HCT116 (cell line): ENCODE measurements around the gene NCKAP5. TPM values are rescaled to one million over a fixed set of nuclear protein-coding genes. Genes with fewer than 3 reads are reported as not detected.

Source experiments
- ATAC-seq: fragments of 200-7000 bp; cut with Tn5 transposase; 2 replicates; pipeline ENCODE4 v1.9.1; 2020; ENCODE audit warnings: mild to moderate bottlenecking, moderate library complexity
- BruUV-seq: library from RNA; stranded (reverse); fragments of 400-500 nt; replicated peaks from 2 replicates; lab custom pipeline; 2021; lab: Mats Ljungman, UMichigan
- CTCF ChIA-PET: fragments of 300-600 bp; sonication (Branson Sonifier 250); formaldehyde crosslinking; loops from one replicate; lab custom pipeline; 2021; ENCODE audit warnings: antibody characterized with exemption; lab: Charles Lee
- POLR2A ChIA-PET: fragments of 300-600, 350-600 bp; sonication (Branson Sonifier 250); formaldehyde crosslinking; loops from one replicate; lab custom pipeline; 2021; ENCODE audit warnings: antibody characterized with exemption; lab: Charles Lee
- RAD21 ChIA-PET, 2 experiments: fragments of 300-600 bp; sonication (Branson Sonifier 250); formaldehyde crosslinking; loops; one replicate each; lab custom pipeline; 2023; ENCODE audit warnings: low total read pairs in 2 of 2; ENCODE audit not compliant: uncharacterized antibody in 2 of 2, unreplicated experiment in 2 of 2, low non-redundant PET in 1 of 2; lab: Charles Lee
- DNase-seq: peaks from one replicate; pipeline ENCODE4 v3.0.0-alpha.2; 2010; ENCODE audit warnings: low read depth, low spot score
- H2AFZ ChIP-seq: fragments of 200-600 bp; shearing (Covaris generic), sonication (generic); 2 replicates; pipeline ENCODE4 v1.6.1; 2017; ENCODE audit warnings: low read depth, mixed run types, mixed read lengths, antibody characterized with exemption, low read length; ENCODE audit not compliant: poor library complexity, severe bottlenecking
- H3K27ac ChIP-seq: 2 replicates; pipeline ENCODE4 v1.5.1; 2012; ENCODE audit warnings: low read depth, low read length
- H3K27me3 ChIP-seq: fragments of 200-600 bp; sonication (generic); 2 replicates; pipeline ENCODE4 v1.6.1; 2016; ENCODE audit warnings: mixed run types, low read length, mixed read lengths; ENCODE audit not compliant: insufficient read depth
- H3K36me3 ChIP-seq, 2 experiments: fragments of 200-500 bp in 1 of 2; fragments of 200-600 bp in 1 of 2; sonication (Bioruptor generic) in 1 of 2; sonication (generic) in 1 of 2; 2 replicates each; pipeline versions ENCODE4 v1.5.1 to v1.6.1; 2014 to 2016; ENCODE audit warnings: low read length in 2 of 2, inconsistent platforms in 1 of 2, mixed read lengths in 1 of 2, mixed run types in 1 of 2; ENCODE audit not compliant: insufficient read depth in 2 of 2, control insufficient read depth in 1 of 2
- H3K4me1 ChIP-seq, 2 experiments: fragments of 200-600 bp in 1 of 2; sonication (generic) in 1 of 2; 2 replicates each; pipeline versions ENCODE4 v1.5.1 to v1.6.1; 2012 to 2017; ENCODE audit warnings: low read length in 2 of 2, inconsistent platforms in 1 of 2, mild to moderate bottlenecking in 1 of 2, mixed read lengths in 1 of 2, mixed run types in 1 of 2, moderate library complexity in 1 of 2; ENCODE audit not compliant: insufficient read depth in 2 of 2, control insufficient read depth in 1 of 2
- H3K4me2 ChIP-seq: fragments of 200-600 bp; sonication (generic); 2 replicates; pipeline ENCODE4 v1.6.1; 2017; ENCODE audit warnings: mixed run types, low read length, mixed read lengths
- H3K4me3 ChIP-seq, 2 experiments: fragments of 200-600 bp in 1 of 2; sonication (generic) in 1 of 2; replicated peaks in 1 of 2; 2 replicates each; pipeline ENCODE4 v1.5.1; 2011 to 2016; ENCODE audit warnings: low read length in 2 of 2, control low read depth in 1 of 2, low read depth in 1 of 2, mild to moderate bottlenecking in 1 of 2, mixed read lengths in 1 of 2, mixed run types in 1 of 2
- H3K79me2 ChIP-seq: fragments of 200-600 bp; sonication (generic); 2 replicates; pipeline ENCODE4 v1.6.1; 2017; ENCODE audit warnings: mild to moderate bottlenecking, mixed run types, low read length, moderate library complexity, mixed read lengths; ENCODE audit not compliant: insufficient read depth
- H3K9ac ChIP-seq: fragments of 200-600 bp; sonication (generic); 2 replicates; pipeline ENCODE4 v1.6.1; 2016; ENCODE audit warnings: low read length, mixed read lengths
- H3K9me2 ChIP-seq: fragments of 200-600 bp; sonication (generic), shearing (Covaris generic); 2 replicates; pipeline ENCODE4 v1.6.1; 2017; ENCODE audit warnings: mixed run types, mild to moderate bottlenecking, moderate library complexity; ENCODE audit not compliant: insufficient read depth
- H3K9me3 ChIP-seq, 2 experiments: fragments of 200-500 bp in 1 of 2; fragments of 200-600 bp in 1 of 2; sonication (Bioruptor generic) in 1 of 2; sonication (generic) in 1 of 2; 2 replicates each; pipeline ENCODE4 v1.6.1; 2014 to 2017; ENCODE audit warnings: low read length in 2 of 2, mixed read lengths in 2 of 2, inconsistent platforms in 1 of 2, low read depth in 1 of 2, mild to moderate bottlenecking in 1 of 2, mixed run types in 1 of 2, moderate library complexity in 1 of 2; ENCODE audit not compliant: control insufficient read depth in 1 of 2, insufficient read depth in 1 of 2
- H4K20me1 ChIP-seq: fragments of 200-600 bp; sonication (generic), shearing (Covaris generic); 2 replicates; pipeline ENCODE4 v1.6.1; 2017; ENCODE audit warnings: mixed run types, mild to moderate bottlenecking, moderate library complexity; ENCODE audit not compliant: insufficient read depth
- CEBPB ChIP-seq: IDR thresholded peaks from 2 replicates; pipeline ENCODE4 v1.6.1; 2012; ENCODE audit warnings: low read depth
- ELF1 ChIP-seq: IDR thresholded peaks from 2 replicates; pipeline ENCODE4 v1.6.1; 2012; ENCODE audit warnings: low read depth, borderline replicate concordance
- EZH2 ChIP-seq: fragments of 200-600 bp; sonication (generic); IDR thresholded peaks from 2 replicates; pipeline ENCODE4 v1.6.1; 2017; ENCODE audit warnings: antibody characterized with exemption, mixed run types
- SIN3A ChIP-seq: IDR thresholded peaks from 2 replicates; pipeline ENCODE4 v1.6.1; 2012; ENCODE audit warnings: low read depth
- SP1 ChIP-seq: IDR thresholded peaks from 2 replicates; pipeline ENCODE4 v1.6.1; 2012; ENCODE audit warnings: low read depth
- SRF ChIP-seq: IDR thresholded peaks from 2 replicates; pipeline ENCODE4 v1.6.1; 2012; ENCODE audit warnings: low read depth
- YY1 ChIP-seq: IDR thresholded peaks from 2 replicates; pipeline ENCODE4 v1.6.1; 2011; ENCODE audit warnings: low read length, low read depth, moderate library complexity, mild to moderate bottlenecking; ENCODE audit not compliant: insufficient replicate concordance; ENCODE audit errors: extremely low read depth
- intact Hi-C: fragments of 100-400 bp; cut with micrococcal nuclease; formaldehyde crosslinking; loops from 2 replicates; pipeline ENCODE4 v1.10.0; 2022
- total RNA-seq: library from RNA; stranded (reverse); gene quantifications from one replicate; pipeline ENCODE4 v1.2.1, GENCODE V29; 2021; ENCODE audit not compliant: unreplicated experiment
- TF ChIP-seq, protein P1 (sequence below): IDR thresholded peaks from 2 replicates; pipeline ENCODE4 v1.6.1; 2012
- TF ChIP-seq, protein P2 (sequence below): IDR thresholded peaks from 2 replicates; pipeline ENCODE4 v1.6.1; 2011; ENCODE audit warnings: mild to moderate bottlenecking, low read length, moderate library complexity; ENCODE audit not compliant: insufficient replicate concordance; ENCODE audit errors: extremely low read depth

NCKAP5 gene
- total RNA-seq, 1 experiment from 2014 or later: 0.30 TPM

DNA sequence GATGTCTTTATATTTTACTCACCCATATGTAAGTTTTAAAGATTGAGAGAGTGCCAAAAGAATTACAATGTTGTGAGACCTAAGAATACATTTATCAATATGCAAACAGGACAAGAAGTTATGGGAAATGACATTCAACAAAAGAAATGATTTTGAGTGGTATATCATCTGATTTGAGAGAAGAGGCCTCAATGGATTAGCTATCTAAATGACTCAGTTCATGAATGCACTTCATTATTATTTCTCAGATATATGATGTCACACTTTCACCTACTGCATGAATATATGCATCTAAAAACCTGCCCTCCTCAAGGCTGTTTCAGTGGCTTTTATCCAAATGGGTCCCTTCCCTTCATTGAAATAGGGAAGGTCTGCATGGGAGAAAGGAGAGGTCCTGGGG, 769.9 kb downstream of the NCKAP5 start:
- ATAC-seq (no peak), DNase-seq (no peak)
- BruUV-seq: no TSS peak
- no peaks in the 10 kb centered on the region for H3K36me3 ChIP-seq
- ChIA-PET CTCF (no interaction called here), POLR2A (no interaction called here), RAD21 (no interaction called here)
- no peak overlapping the region for H3K4me3 ChIP-seq
- no peaks in the 10 kb centered on the region for H3K79me2 ChIP-seq
- no peak for TF ChIP-seq YY1
- TF ChIP-seq SP1: no peak
- TF ChIP-seq, protein P1, sequence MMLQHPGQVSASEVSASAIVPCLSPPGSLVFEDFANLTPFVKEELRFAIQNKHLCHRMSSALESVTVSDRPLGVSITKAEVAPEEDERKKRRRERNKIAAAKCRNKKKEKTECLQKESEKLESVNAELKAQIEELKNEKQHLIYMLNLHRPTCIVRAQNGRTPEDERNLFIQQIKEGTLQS: no peak
- no peak for TF ChIP-seq ELF1
- H3K4me2 ChIP-seq: no peak overlapping the region
- no peak overlapping the region for H3K9ac ChIP-seq
- intact Hi-C loops: no loop called here
- H3K4me1 ChIP-seq: no peaks in the 10 kb centered on the region
- no peak overlapping the region for H2AFZ ChIP-seq
- no peaks in the 10 kb centered on the region for H3K9me2 ChIP-seq
- H3K9me3 ChIP-seq: no peaks in the 10 kb centered on the region
- H3K27ac ChIP-seq: no peak overlapping the region
- H4K20me1 ChIP-seq: no peaks in the 10 kb centered on the region
- peaks cover 8% of the 10 kb centered on the region; the same call in 1 of the 2 replicates for H3K27me3 ChIP-seq

DNA sequence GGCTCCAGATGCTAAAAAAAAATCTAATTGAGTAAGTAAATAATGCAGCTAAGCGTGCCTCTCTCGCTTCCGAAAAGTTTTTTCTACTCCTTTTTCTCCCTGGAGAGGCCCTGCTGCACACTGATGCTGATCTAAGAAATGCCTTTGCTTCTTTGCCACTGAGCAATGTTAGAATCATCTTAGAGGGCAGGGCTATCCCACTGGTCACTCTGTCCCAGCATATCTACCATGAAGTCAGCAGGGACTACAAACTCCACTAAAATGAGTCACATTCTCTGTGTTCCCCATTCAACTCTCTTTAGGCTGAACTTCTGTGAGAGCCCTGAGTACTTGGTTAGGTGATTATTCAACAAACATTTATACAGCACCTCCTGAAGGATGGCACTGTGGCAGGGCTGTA, 770.7 kb downstream of the NCKAP5 start:
- BruUV-seq: no TSS peak
- ChIA-PET RAD21 (no interaction called here), POLR2A (no interaction called here), CTCF (no interaction called here)
- no peaks in the 10 kb centered on the region for H3K9me2 ChIP-seq
- H3K79me2 ChIP-seq: no peaks in the 10 kb centered on the region
- ATAC-seq (no peak), DNase-seq (no peak)
- no peak overlapping the region for H3K27ac ChIP-seq
- H3K9ac ChIP-seq: no peak overlapping the region
- peaks cover 7% of the 10 kb centered on the region; the same call in 1 of the 2 replicates for H3K27me3 ChIP-seq
- intact Hi-C loops: no loop called here
- no peak overlapping the region for H3K4me3 ChIP-seq
- no peak overlapping the region for H2AFZ ChIP-seq
- no peak overlapping the region for H3K4me2 ChIP-seq
- H3K9me3 ChIP-seq: no peaks in the 10 kb centered on the region
- TF ChIP-seq ELF1: no peak
- TF ChIP-seq SIN3A: no peak
- TF ChIP-seq, protein P2, sequence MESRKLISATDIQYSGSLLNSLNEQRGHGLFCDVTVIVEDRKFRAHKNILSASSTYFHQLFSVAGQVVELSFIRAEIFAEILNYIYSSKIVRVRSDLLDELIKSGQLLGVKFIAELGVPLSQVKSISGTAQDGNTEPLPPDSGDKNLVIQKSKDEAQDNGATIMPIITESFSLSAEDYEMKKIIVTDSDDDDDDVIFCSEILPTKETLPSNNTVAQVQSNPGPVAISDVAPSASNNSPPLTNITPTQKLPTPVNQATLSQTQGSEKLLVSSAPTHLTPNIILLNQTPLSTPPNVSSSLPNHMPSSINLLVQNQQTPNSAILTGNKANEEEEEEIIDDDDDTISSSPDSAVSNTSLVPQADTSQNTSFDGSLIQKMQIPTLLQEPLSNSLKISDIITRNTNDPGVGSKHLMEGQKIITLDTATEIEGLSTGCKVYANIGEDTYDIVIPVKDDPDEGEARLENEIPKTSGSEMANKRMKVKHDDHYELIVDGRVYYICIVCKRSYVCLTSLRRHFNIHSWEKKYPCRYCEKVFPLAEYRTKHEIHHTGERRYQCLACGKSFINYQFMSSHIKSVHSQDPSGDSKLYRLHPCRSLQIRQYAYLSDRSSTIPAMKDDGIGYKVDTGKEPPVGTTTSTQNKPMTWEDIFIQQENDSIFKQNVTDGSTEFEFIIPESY: no peak
- TF ChIP-seq EZH2: no peak
- no peak for TF ChIP-seq SRF
- TF ChIP-seq CEBPB: no peak
- H3K4me1 ChIP-seq: no peaks in the 10 kb centered on the region
- no peaks in the 10 kb centered on the region for H3K36me3 ChIP-seq
- H4K20me1 ChIP-seq: no peaks in the 10 kb centered on the region
